HTERT RPE-1 (cell line): ENCODE results near the gene TJAP1.

Source experiments
- in situ Hi-C: fragments of 300-500 bp; cut with MboI; formaldehyde crosslinking; loops from 4 replicates; pipeline ENCODE4 v1.14.3; 2020; ENCODE audit warnings: low sequenced_read_pairs

TJAP1 gene

DNA sequence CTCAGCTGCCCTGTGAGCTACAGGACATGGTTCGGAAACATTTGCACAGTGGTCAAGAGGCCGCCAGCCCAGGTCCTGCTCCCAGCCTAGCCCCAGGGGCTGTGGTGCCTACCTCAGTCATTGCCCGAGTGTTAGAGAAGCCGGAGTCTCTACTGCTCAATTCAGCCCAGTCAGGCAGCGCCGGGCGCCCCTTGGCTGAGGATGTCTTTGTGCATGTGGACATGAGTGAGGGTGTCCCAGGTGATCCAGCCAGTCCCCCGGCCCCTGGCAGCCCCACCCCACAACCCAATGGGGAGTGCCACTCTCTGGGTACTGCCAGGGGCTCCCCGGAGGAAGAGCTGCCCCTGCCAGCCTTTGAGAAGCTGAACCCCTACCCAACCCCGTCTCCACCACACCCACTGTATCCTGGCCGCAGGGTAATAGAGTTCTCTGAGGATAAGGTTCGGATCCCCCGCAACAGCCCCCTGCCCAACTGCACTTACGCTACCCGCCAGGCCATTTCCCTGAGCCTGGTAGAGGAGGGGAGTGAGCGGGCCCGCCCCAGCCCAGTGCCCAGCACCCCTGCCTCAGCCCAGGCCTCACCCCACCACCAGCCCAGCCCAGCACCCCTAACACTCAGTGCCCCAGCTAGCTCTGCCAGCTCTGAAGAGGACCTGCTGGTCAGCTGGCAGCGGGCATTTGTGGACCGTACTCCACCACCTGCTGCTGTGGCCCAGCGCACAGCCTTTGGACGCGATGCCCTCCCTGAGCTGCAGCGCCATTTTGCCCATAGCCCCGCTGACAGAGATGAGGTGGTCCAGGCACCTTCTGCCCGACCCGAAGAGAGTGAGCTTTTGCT lies 27.6 kb downstream of the TJAP1 start:
- in situ Hi-C loops = no loop called here

DNA sequence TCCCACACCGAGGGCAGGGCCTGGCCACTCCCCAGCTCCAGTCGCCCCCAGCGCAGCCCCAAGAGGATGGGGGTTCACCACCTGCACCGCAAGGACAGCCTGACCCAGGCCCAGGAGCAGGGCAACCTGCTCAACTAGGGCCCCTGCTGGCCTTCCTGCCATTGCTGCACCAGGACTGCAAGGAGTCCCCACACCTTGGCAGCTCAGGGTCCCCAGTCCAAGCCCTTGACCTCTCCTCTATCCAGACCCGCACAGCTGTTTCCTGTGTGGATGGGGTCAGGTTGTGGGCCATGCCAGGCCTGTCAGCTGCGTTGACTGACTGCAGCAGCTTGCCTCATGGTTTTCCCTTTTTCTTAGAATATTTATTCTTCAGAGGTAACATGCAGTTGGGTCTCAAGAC lies 28.3 kb downstream of the TJAP1 start:
- in situ Hi-C loops = no loop called here

DNA sequence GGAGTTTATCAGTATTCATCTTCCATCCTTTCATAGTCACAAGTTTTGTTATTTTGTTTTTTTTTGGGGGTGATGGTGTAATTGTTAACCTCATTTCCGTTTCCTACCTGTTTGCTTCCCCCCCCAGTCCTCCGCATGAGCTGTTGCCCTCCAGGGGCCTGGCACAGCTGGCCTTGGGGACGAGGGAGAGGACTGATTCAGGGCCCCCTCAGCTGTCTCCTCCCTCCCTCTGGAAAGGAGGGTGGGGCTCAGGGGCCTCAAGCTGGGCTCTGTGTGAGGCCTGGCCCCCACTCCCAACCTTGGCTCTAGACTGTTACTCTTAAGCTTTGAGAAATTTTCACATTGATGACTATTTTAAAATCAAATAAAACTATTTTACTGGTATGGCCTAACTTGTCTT lies 28.8 kb downstream of the TJAP1 start:
- in situ Hi-C loops = no loop called here

DNA sequence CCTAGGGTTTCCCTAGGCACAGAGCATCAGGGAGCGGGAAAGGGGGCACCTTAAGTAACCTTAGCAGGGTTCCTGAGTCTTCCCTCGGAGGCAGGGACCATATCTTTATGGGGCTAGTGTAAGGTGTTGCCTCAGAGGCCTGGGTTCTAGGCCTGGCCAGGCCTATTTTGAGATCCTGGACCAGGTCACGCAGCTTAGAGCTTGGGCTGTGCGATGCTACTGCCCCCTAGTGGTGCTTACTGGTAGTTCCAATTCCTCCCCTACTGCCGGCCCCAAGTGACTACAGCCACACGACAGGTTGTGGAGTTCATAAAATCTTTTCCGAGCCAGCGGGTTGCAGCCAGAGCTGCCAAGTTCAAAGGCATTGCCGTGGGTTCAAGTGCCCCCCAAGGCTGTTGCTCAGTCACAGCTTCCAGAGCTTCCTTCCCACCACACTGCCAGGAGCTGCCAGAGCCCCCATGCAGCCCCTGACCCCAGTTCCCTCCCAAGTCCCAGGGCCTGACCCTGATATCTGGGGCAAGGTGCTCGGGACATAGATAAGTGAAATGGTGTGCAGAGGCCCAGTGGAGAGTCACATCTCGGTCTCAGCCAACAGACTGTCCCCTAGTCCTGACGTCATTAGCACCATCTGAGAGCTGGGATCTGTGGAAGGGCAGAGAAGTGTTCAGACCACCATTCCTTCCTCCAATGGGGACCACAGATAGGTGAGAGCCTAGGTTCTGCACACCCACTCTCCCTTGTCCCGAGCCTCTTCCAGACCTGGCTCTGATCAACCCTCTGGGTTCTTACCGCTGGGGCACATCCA lies 29.5 kb downstream of the TJAP1 start:
- in situ Hi-C loops = no loop called here

DNA sequence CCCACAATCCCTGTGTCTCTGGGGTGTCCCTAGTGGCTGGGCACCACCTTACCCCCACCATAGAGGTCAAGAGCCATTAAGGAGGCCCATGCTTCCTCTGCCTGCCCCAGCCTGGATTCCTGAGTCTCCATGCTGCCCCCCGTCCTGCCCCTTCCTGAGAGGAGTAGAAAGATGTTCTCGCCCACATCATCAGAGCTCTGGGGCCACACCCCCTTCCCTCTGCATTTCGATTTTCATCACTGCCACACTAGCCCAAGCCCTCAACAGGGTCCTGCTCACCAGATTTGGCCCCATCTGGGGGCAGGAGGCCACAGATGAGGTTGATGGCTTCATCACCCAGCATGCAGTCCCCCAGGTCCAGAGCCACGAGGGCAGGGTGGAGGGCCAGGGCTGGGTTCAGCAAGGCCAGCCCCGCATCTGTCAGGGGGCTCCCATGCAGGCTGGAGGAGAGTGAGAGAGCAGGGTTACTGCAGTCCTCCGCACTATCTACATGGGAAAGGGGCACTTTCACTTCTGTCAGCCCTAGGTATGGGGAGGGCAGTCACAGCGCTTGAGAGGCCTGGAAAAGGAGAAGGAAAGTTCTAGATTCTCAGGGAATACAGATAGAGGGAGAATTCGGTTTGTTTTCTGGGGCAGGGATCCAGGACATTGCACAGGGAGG lies 31.2 kb downstream of the TJAP1 start:
- in situ Hi-C loops = no loop called here

DNA sequence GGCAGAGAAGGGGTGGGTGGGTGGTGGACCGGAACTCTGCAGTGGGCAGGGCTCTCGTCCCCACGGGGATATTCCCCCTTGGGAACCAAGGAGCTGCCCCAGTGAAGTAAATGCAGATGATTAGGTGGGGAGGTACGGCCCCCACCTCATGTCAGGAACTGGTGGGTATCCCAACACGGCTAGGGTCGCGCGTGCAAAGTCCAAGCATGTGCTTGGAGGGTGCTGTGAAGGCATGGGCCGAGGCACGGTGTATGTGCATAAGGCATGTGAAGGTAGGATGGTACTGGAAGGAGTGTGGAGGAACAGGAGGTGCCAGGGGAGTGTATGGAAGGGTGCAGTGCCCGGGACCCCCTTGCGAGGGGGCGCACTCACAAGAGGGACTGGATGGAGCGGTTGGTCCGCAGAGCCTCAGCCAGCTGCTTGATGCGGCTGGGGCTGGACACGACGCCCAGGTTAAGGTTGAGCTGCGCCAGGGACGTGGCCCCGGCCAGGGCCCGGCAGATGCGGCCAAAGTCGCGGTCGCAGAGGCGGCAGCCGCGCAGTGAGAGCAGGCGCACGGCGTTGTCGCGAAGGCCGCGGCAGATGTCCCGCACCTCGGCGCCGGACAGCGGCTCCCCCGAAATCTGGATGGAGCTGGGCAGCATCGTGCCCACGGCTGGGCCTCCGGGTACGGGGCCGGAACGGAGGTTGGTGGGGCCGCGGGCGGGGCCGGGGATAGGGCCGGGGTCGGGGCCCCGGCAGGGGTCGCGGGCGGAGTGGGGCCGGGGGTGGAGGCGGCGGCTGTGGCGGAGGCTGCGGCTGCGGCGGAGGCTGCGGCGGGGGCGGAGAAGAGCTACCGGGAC lies 32.0 kb downstream of the TJAP1 start:
- in situ Hi-C loops = no loop called here

DNA sequence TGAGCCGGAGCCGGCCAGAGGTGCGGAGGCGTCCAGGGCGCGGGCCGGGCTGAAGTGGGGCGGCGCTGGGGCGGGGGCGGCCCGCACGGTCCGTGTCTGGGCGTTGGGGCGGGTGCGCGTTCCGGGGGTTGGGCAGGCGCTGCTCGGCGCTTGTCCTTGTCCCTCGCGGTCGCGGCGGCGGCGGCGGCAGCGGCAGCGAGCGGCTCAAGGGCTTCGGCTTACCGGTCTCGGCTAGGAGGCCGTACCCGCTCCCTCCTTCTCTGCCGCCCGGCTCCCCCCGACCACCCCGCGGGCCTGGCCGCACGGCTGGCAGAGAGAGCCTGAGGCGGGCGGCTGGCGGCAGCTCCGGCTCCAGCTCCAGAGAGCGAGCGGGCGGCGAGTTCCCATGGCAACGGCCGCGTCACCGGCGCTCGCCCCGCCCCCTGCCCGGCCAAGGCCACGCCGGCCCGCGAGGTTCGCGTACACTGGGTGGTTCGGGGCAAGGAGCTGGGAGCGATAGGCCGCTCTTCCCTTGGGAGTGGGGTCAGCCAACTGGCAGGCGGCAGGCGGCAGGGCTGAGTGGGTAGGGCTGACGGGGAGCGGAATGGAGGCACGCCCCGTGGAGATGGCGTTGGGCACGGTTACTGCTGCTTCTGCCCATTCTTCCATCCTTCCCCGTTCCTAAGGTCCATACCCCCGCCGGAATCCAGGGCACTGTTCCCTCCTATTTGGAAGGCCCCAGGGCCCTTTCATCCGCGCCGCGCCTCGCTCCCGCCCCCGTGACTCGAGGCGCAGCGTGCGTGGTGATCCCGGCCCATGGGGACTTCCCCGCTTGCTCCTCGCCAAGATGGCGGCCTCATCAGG lies 32.8 kb downstream of the TJAP1 start, which contains the start of gene LRRC73:
TSS of gene LRRC73 (minus strand) at position 363 of the 843 bp plus-strand sequence. CDS start 561 bp downstream, outside the sequence.
- in situ Hi-C loops = no loop called here

DNA sequence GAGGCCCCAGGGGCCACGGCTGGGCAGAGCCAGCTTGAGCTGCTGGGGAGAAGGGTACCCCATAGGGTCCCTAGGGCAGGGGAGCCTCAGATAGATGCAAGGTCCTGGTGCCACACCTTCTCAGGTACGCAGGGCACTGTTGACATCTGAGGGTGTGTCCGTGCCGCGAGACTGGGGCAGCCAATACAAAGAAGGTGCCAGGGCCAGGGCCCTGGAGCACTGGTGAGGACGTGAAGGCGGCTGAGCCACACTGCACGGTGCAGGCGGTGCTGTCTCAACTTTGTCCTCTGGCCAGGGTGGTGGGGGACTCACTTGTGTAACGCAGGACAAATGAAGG lies 33.4 kb downstream of the TJAP1 start:
- in situ Hi-C loops = no loop called here

DNA sequence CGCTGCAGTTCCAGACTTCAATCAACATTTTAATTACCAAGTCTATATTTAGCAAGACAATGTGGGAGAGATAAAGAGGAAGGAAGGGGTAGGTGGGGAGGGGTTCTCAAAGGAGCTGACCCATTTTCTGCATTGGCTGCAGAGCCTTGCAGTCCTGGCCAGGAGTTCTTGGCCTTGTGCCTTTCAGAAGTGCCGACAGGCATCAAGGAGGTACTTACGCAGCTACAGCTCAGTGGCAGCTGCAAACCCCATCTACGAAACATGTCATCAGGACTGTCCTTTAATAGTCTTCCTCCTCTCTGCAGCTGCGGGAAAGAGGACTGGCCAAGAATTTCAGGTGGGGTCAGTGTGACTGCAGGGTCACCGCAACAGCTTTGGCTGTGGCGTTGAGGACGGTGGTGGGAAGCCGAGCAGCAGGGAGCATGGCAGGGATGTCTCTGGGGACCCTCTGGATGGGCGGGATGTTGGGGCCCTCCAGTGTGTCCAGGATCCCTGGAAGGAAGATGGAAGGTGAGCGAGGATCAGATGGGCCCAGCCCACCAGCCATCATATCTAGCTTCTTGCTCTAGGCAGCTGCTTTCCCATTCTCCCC lies 34.5 kb downstream of the TJAP1 start:
- in situ Hi-C loops = no loop called here

DNA sequence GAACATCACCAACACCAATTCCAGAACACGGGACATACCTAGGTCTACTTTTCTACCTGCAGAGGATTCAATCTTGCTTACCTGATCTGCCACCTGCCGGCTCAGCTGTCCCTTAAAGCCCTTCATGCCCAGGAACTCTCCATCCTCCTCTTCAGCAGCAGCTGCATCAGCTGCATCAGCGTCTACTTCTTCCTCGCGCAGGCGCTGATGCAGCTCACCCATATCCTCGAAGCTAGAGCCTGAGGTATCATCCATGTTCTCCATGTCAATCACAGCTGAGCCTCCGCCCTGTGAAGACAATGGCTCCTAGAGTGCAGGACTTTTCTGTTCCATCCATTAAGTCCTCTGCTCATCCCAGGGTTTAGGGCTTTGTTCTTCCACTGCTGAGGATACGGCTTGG lies 38.4 kb downstream of the TJAP1 start:
- in situ Hi-C loops = no loop called here

DNA sequence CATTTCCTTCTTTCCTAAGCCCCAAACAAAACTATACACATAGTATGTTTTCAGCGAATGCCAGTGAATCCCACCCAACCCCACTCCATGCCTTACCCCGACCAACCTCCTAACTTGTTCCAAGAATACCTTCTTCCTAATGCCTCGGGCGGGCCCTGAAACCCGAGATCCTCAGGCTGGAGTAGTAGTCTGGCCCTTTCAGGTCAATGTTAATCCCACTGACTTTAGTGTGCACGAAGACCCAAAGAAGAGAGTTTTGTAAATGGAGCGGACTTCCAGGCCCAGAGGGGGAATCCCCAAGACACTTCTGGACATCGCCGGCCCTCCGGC lies 39.0 kb downstream of the TJAP1 start:
- in situ Hi-C loops = no loop called here

DNA sequence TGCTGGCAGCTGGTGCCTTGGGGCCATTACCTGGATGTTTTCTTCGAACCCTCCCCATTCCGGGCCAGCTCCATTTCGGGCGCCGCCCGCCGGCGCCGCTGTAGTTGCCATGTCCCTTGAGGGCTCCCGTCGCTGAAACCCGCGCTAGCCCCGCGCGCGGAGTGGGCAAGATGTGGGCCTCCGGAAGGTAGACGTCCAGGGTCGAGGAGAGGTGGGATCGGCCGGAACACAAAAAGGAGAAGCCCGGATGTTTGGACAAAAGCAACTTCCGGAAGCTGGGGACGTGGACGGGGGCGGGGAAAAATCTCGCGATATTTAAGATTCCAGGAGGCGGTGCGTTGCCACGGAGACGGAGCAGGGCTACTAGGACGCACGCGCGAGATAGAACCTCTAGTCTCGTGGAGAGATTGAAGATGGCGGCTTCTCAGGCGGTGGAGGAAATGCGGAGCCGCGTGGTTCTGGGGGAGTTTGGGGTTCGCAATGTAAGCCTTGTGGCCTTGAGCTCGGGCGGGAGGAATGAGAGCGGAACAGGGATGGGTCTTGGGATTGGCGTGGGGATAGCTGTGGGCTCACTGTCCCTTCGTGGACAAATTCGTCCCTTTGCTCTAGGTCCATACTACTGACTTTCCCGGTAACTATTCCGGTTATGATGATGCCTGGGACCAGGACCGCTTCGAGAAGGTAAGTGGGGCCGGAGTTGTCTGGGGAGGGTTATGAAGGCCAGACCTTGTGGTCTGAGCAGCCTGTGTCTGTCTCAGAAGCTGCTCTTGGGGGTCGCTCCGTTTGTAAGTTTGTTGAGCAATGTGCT lies 39.5 kb downstream of the TJAP1 start, which contains the start of the genes POLR1C and YIPF3:
TSS of gene POLR1C (plus strand) at position 393 of the 808 bp plus-strand sequence. CDS start at position 414, 21 bp downstream.
TSS of gene YIPF3 (minus strand) at position 230 of the 808 bp plus-strand sequence. CDS start at position 111, 119 bp downstream.
- in situ Hi-C loops = no loop called here

DNA sequence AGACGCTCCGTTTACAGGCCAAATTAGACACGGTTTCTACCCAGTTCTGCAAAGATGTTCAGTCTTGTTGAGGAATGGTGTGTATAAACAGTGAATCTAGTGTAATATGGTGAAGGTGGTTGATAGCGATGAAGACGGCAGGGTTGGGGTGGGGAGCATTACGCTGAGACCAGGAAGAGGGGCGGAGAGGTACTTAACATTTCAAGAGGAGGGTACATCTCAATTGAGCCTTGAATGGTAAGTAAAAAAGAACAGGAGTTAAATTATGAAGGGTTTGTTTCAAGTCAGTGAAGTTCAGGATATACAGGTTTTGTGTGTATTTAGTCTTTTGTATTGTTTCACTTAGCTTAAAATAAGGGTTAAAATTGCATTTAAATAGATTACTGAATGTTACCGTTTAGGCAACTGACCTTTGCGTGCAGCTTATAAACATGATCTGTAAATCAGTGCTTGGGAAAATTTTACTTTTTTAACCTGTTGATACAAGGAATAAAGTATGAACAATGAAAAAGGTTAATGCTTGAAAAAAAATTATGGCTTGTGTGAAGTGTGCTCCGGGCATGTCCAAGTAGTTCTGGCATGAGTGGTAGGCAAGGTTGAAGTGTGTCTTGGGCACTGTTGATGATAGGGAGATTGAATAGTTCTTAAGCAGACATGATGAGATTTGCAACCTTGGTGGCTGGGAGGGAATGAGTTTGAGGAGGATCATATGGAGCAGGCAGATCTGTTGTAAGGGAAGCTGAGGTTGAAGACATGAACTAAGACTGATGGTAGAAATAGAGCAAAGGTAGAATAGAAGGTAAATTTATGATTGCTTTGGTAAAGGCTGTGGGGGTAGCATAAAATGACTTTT lies 40.4 kb downstream of the TJAP1 start:
- in situ Hi-C loops = no loop called here

DNA sequence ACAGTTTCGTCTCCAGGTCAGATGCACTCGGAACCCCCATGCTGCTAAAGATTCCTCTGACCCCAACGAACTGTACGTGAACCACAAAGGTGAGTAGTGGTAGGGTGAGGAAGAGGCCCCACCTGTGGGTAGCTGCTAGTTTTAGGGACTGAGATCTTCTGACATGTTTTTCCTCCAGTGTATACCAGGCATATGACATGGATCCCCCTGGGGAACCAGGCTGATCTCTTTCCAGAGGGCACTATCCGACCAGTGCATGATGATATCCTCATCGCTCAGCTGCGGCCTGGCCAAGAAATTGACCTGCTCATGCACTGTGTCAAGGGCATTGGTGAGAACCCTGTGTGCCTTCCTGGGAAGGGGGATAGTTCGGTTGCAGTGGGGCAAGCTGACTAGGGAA lies 42.7 kb downstream of the TJAP1 start:
- in situ Hi-C loops = no loop called here

DNA sequence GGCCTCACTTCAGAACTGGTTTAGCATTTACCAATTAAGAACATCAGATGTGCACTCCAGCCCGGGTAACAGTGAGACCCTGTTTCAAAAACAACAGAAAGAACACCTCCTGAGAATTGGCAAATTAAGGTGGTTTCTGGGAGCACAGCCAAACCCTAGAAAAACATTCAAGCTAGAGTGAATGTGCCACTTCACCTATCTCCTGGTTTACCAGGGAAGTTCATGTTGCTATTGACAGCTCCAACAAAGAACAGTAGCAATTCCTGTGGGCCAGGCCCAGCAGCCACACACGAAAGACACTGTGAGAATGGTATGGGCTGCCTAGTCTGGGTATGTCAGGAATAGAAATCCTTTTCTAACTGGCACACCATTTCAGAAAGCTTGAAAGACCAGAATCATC lies 44.5 kb downstream of the TJAP1 start:
- in situ Hi-C loops = no loop called here

DNA sequence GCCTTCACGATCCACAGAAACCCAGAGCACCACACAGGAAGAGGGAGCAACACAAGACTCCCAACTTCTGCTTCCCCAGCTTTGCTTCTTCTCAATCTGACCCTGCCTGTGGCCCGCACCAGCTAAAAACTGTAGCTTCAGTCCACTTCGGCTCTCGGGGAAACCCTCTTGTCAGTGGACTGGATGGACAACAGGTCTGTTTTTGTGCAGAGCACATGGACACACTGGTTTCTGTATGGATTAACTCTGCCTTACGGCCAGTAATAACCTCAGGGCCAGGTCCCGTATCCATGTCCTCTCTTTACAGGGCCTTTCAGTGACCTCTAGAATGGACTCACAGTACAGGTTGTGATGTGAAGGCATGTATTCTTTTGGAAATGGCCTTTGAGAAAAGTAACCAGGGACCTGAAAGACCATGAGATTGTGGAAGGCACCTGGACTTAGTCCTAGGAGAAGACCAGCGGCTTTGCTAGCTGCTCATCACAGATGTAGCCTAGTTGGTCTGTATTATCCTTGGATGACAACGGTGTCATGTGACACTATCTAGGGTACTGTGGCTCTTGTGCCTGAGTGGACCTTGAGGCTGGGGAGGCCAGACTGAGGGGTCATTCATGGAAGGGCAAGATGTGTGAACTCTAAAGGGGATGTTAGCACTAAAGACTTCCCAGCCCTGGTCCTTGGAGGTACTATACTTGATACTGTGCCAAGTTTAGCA lies 45.3 kb downstream of the TJAP1 start:
- in situ Hi-C loops = no loop called here

DNA sequence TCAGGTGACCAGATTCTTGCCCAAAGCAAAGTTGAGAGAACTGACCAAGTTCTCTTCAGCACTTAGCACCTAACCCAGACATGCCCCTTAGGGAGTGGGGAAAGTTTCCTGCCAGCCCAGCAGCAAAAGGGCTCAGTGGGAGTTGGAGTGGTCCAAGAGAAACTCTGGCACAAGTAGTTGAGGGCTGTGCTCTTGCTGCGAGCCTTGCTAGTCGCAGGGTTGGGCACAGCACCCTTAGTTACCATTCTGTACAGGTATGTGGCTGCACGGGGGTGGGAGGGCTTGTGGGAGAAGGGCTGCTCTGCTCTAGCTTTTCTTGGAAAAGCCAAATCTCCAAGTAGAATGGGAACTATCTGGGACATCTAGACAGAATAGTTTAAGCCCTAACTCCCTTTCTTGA lies 45.9 kb downstream of the TJAP1 start:
- in situ Hi-C loops = no loop called here
